Liver (tissue), 9 donors: ENCODE results near the gene BBS5. TPM values are rescaled to one million over a fixed set of nuclear protein-coding genes. Genes with fewer than 3 reads are reported as not detected.

Source experiments
- DNase-seq: peaks from one replicate; pipeline ENCODE4 v3.0.0-alpha.2; 2017; ENCODE audit warnings: low spot score
- H3K27ac ChIP-seq, 2 donors: one replicate each; pipeline ENCODE4 v1.7.0; 2013; ENCODE audit warnings: inconsistent platforms in 2 of 2, low read length in 2 of 2, control low read depth in 1 of 2, low read depth in 1 of 2, mild to moderate bottlenecking in 1 of 2
- H3K27me3 ChIP-seq, 4 donors: one replicate each; pipeline versions ENCODE4 v1.6.1 to v1.7.0; 2013; ENCODE audit warnings: low read length in 3 of 4, inconsistent platforms in 1 of 4, mild to moderate bottlenecking in 1 of 4, moderate library complexity in 1 of 4; ENCODE audit not compliant: control insufficient read depth in 4 of 4, insufficient read depth in 4 of 4
- H3K36me3 ChIP-seq, 4 donors: one replicate each; pipeline versions ENCODE4 v1.6.1 to v1.7.0; 2013; ENCODE audit warnings: low read length in 3 of 4, mild to moderate bottlenecking in 3 of 4, low read depth in 1 of 4, moderate library complexity in 1 of 4; ENCODE audit not compliant: control insufficient read depth in 4 of 4, insufficient read depth in 3 of 4
- H3K4me1 ChIP-seq, 4 donors: one replicate each; pipeline versions ENCODE4 v1.6.1 to v1.7.0; 2013; ENCODE audit warnings: low read length in 3 of 4, mild to moderate bottlenecking in 3 of 4, moderate library complexity in 1 of 4; ENCODE audit not compliant: control insufficient read depth in 4 of 4, insufficient read depth in 4 of 4
- H3K4me3 ChIP-seq, 3 donors: one replicate each; pipeline versions ENCODE4 v1.6.1 to v1.7.0; 2013; ENCODE audit warnings: low read length in 3 of 3, control low read depth in 1 of 3, low read depth in 1 of 3, mild to moderate bottlenecking in 1 of 3
- H3K9ac ChIP-seq, 2 donors: one replicate each; pipeline ENCODE4 v1.7.0; 2013; ENCODE audit warnings: low read length in 2 of 2, mild to moderate bottlenecking in 2 of 2, moderate library complexity in 2 of 2, control low read depth in 1 of 2, low read depth in 1 of 2
- H3K9me3 ChIP-seq, 4 donors: one replicate each; pipeline versions ENCODE4 v1.6.1 to v1.7.0; 2013; ENCODE audit warnings: low read length in 3 of 4; ENCODE audit not compliant: control insufficient read depth in 4 of 4
- FOXA2 ChIP-seq: IDR thresholded peaks from 2 replicates; pipeline ENCODE4 v1.6.1; 2016; ENCODE audit warnings: antibody characterized with exemption
- GABPA ChIP-seq, 2 donors: IDR thresholded peaks in 1 of 2; conservative IDR thresholded peaks in 1 of 2; 2 replicates each; pipeline ENCODE4 v1.6.1; 2016; ENCODE audit warnings: antibody characterized with exemption in 2 of 2, mild to moderate bottlenecking in 1 of 2, moderate library complexity in 1 of 2
- HNF4A ChIP-seq, 2 donors: conservative IDR thresholded peaks; 2 replicates each; pipeline ENCODE4 v1.6.1; 2016; ENCODE audit warnings: antibody characterized with exemption in 2 of 2, mild to moderate bottlenecking in 2 of 2
- JUND ChIP-seq, 2 donors: IDR thresholded peaks; 2 replicates each; pipeline ENCODE4 v1.6.1; 2016; ENCODE audit warnings: antibody characterized with exemption in 2 of 2
- RAD21 ChIP-seq, 2 donors: IDR thresholded peaks; 2 replicates each; pipeline ENCODE4 v1.6.1; 2016; ENCODE audit warnings: antibody characterized with exemption in 2 of 2, mild to moderate bottlenecking in 2 of 2
- REST ChIP-seq: IDR thresholded peaks from 2 replicates; pipeline ENCODE4 v1.6.1; 2016; ENCODE audit warnings: antibody characterized with exemption, mild to moderate bottlenecking
- RXRA ChIP-seq, 2 donors: IDR thresholded peaks; 2 replicates each; pipeline ENCODE4 v1.6.1; 2017 to 2018; ENCODE audit warnings: antibody characterized with exemption in 2 of 2, mild to moderate bottlenecking in 1 of 2
- SP1 ChIP-seq: IDR thresholded peaks from 2 replicates; pipeline ENCODE4 v1.6.1; 2018; ENCODE audit warnings: antibody characterized with exemption, mild to moderate bottlenecking
- YY1 ChIP-seq: IDR thresholded peaks from 2 replicates; pipeline ENCODE4 v1.6.1; 2016; ENCODE audit warnings: antibody characterized with exemption, mild to moderate bottlenecking
- WGBS: extraction: QIAGEN DNeasy Blood & Tissue Kit; methylation state at CpG from one replicate; pipeline ENCODE4 v1.1.7; 2013; 5-methylcytosine and 5-hydroxymethylcytosine counted together
- polyA plus RNA-seq, 2 donors: library from polyadenylated mRNA; stranded (reverse) in 1 of 2; unstranded in 1 of 2; fragments of 200-250 nt in 1 of 2; fragments of >200 nt in 1 of 2; fragmentation: Nextera tagmentation in 1 of 2; extraction: Ambion mirVana in 1 of 2; gene quantifications; one replicate each; pipeline versions ENCODE4 v1.2.1 to v1.2.3, GENCODE V29; 2013 to 2015
- total RNA-seq, 2 donors: library from RNA; depleted of rRNA; stranded (reverse); fragments of >200 nt; gene quantifications; one replicate each; pipeline ENCODE4 v1.2.3, GENCODE V29; 2014
- TF ChIP-seq, protein P1 (sequence below): IDR thresholded peaks from 2 replicates; pipeline ENCODE4 v1.6.1; 2016; ENCODE audit warnings: antibody characterized with exemption
- TF ChIP-seq, protein P2 (sequence below): fragments of 150-350 bp; IDR thresholded peaks from 2 replicates; pipeline ENCODE4 v1.5.1; 2017; ENCODE audit warnings: improper control_type of control experiment, low read depth, low read length; ENCODE audit not compliant: missing input control
- TF ChIP-seq, protein P3 (sequence below): IDR thresholded peaks from 2 replicates; pipeline ENCODE4 v1.6.1; 2016; ENCODE audit warnings: antibody characterized with exemption
- donor health status: healthy.
- donor health status: healthy.
- donor health status: healthy.
- donor health status: healthy.
- donor health status: healthy.

The BBS5 gene
- total and polyA plus RNA-seq, 4 donors: 1.7 to 2.5 (median 2.1) TPM

- H3K36me3 ChIP-seq: no peaks in the 10 kb centered on the region
- H3K4me1 ChIP-seq: no peaks in the 10 kb centered on the region
- no peak overlapping the region for H3K4me3 ChIP-seq
- 83% methylated on average over 1 of the region's 1 CpG for WGBS
- H3K9me3 ChIP-seq: no peaks in the 10 kb centered on the region
- TF ChIP-seq YY1 (no peak), RXRA (IDR thresholded peaks at IDR 0.05) (no peak), SP1 (no peak)
- no peak overlapping the region for H3K27ac ChIP-seq
- no peak for DNase-seq
- H3K9ac ChIP-seq: no peak overlapping the region
- no peaks in the 10 kb centered on the region for H3K27me3 ChIP-seq
Measured at GRCh38 chr2:169461143-169461542, 18.2 kb upstream of the BBS5 start.

GRCh38 chr2:169462896-169463695 lies 16.2 kb upstream of the BBS5 start:
- Histone ChIP-seq H3K4me3 (no peak overlapping the region), H3K9me3 (no peaks in the 10 kb centered on the region), H3K36me3 (no peaks in the 10 kb centered on the region), H3K9ac (no peak overlapping the region), H3K4me1 (no peaks in the 10 kb centered on the region), H3K27ac (no peak overlapping the region), H3K27me3 (no peaks in the 10 kb centered on the region)
- no peak for DNase-seq
- whole genome bisulfite sequencing: 68% methylated on average over 4 of the region's 4 CpGs
- TF ChIP-seq, protein P1, sequence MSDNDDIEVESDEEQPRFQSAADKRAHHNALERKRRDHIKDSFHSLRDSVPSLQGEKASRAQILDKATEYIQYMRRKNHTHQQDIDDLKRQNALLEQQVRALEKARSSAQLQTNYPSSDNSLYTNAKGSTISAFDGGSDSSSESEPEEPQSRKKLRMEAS: no peak
- no peak for TF ChIP-seq SP1
- TF ChIP-seq, protein P2, sequence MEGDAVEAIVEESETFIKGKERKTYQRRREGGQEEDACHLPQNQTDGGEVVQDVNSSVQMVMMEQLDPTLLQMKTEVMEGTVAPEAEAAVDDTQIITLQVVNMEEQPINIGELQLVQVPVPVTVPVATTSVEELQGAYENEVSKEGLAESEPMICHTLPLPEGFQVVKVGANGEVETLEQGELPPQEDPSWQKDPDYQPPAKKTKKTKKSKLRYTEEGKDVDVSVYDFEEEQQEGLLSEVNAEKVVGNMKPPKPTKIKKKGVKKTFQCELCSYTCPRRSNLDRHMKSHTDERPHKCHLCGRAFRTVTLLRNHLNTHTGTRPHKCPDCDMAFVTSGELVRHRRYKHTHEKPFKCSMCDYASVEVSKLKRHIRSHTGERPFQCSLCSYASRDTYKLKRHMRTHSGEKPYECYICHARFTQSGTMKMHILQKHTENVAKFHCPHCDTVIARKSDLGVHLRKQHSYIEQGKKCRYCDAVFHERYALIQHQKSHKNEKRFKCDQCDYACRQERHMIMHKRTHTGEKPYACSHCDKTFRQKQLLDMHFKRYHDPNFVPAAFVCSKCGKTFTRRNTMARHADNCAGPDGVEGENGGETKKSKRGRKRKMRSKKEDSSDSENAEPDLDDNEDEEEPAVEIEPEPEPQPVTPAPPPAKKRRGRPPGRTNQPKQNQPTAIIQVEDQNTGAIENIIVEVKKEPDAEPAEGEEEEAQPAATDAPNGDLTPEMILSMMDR: no peak
- TF ChIP-seq RXRA (IDR thresholded peaks at IDR 0.05): no peak
- TF ChIP-seq FOXA2: no peak
- no peak for TF ChIP-seq REST
- TF ChIP-seq, protein P3, sequence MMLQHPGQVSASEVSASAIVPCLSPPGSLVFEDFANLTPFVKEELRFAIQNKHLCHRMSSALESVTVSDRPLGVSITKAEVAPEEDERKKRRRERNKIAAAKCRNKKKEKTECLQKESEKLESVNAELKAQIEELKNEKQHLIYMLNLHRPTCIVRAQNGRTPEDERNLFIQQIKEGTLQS: no peak
- no peak for TF ChIP-seq JUND (IDR thresholded peaks at IDR 0.05)
- TF ChIP-seq HNF4A (conservative IDR thresholded peaks at IDR 0.05): no peak
- no peak for TF ChIP-seq RAD21 (IDR thresholded peaks at IDR 0.05)
- TF ChIP-seq YY1: no peak
- TF ChIP-seq GABPA (IDR thresholded peaks at IDR 0.05 in 1 of 2, conservative IDR thresholded peaks at IDR 0.05 in 1 of 2): no peak
